LNCAP (cell line): Measurements from ENCODE around the gene VPS50.

Source experiments
- CTCF ChIP-seq: fragments of 450-650 bp; IDR thresholded peaks from 2 replicates; pipeline ENCODE4 v1.5.1; 2017; ENCODE audit warnings: mild to moderate bottlenecking

VPS50 gene

GRCh38 chr7:93399642-93400041 lies 167.5 kb downstream of the VPS50 start:
- TF ChIP-seq CTCF, result no peak

GRCh38 chr7:93402944-93403343 lies 170.8 kb downstream of the VPS50 start:
- no peak for TF ChIP-seq CTCF

GRCh38 chr7:93407239-93407638 lies 175.1 kb downstream of the VPS50 start:
- no peak for TF ChIP-seq CTCF

- no peak for TF ChIP-seq CTCF
Observed at GRCh38 chr7:93409324-93409723, 177.2 kb downstream of the VPS50 start.
